GM13976 (cell line): ENCODE measurements around the gene DOK7.
A peak's percentile ranks its signal among the peaks of the same experiment; 100 is the strongest.

ENCODE experiments used
- DNase-seq: peaks from one replicate; pipeline ENCODE4 v3.0.0; 2012; ENCODE audit warnings: low spot score
- CTCF ChIP-seq: IDR thresholded peaks from 2 replicates; pipeline ENCODE4 v1.5.1; 2012; ENCODE audit warnings: borderline replicate concordance, mild to moderate bottlenecking; ENCODE audit not compliant: insufficient read depth; ENCODE audit errors: extremely low read depth, missing control alignments, control extremely low read depth
- in situ Hi-C: fragments of 300-500 bp; cut with MboI; formaldehyde crosslinking; loops from one replicate; pipeline ENCODE4 v1.12.0; 2022; ENCODE audit warnings: low sequenced_read_pairs, mixed read lengths, inconsistent platforms; ENCODE audit not compliant: unreplicated experiment

DOK7 gene

GRCh38 chr4:3478446-3479357, 15.6 kb downstream of the DOK7 start:
- in situ Hi-C loops, result no loop called here
- DNase-seq, result no peak
- TF ChIP-seq CTCF, result no peak

GRCh38 chr4:3479358-3480101, 16.4 kb downstream of the DOK7 start:
- DNase-seq, result no peak
- no peak for TF ChIP-seq CTCF
- in situ Hi-C loops, result no loop called here

DNA sequence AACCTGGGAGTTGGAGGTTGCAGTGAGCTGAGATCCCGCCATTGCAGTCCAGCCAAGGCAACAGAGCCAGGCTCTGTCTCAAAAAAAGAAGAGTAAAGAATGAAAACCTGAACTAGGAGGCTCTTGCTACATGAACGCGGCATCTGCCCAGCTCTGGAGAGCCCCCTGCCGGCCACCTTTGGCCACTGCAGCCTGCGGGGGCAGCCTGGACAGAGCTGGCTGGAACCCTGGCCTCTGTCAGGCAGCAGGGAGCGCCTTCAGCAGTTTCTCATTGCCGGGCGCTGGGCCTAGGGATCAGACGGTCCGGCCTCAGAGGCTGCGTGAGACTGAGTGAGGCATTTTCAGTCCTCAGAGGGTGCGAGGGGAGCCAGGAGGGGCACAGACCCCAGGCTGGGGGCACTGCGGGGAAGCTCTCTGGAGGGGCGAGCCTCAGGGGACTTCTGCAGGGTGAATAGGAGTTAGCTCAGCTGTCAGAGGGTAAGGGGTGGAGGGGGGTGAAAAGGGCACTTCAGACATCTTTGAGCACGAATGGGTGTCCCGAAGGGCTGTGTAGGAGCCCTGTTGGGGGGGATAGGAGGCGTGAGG, 17.5 kb downstream of the DOK7 start:
- DNase-seq, result peak; percentile 91
- in situ Hi-C loops, result no loop called here
- TF ChIP-seq CTCF, result peak; percentile 94

DNA sequence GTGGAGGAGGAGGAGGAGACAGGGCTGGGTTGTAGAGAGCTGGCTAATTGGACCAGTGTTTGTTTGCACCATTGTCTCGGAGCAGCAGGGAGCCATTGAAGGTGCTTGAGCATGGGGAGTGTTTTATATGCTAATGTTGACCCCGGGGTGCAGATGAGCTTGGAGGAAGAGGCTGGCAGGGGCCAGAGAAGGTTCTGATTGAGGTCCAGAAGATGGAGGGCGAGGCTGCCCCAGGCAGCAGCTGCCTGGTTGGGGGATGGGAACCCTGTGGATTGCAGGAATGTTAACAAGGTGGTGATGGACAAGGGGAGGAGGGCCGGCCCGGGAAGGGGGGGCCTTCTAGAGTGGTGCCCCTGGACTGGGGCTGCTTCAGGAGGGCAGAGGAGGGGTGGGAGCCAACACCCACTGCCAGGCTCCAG, 18.0 kb downstream of the DOK7 start:
- DNase-seq, result no peak
- in situ Hi-C loops, result no loop called here
- no peak for TF ChIP-seq CTCF

DNA sequence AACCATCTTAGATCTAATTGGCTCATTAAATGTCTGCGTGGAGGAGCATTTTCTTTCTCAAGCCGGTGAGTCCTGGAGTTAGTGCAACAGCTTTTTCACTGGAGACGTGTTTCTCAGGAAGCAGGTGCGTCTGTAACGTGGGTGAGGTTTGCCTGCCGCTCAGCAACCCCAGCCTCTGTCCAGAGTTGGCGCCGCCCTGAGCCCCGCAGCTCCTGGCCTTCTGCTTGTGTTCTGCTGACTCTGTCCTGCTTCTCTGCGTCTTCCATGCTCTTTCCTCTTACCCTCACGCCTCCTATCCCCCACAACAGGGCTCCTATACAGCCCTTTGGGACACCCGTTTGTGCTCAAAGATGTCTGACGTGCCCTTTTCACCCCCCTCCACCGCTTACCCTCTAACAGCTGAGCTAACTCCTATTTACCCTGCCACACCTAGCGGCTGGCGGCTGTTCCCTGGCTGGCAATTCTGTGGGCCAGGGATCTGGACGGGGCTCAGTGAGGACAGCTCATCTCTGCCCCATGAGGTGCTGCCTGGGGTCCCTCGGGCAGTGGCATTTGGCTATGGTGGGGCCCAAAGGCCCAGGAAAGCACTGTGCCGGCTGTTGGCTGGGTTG, 18.8 kb downstream of the DOK7 start:
- in situ Hi-C loops, result no loop called here
- no peak for DNase-seq
- no peak for TF ChIP-seq CTCF

- no peak for DNase-seq
- in situ Hi-C loops, result no loop called here
Observed at GRCh38 chr4:3482707-3483106, 19.6 kb downstream of the DOK7 start.

More at GRCh38 chr4:3482707-3483106, 19.6 kb downstream of the DOK7 start:
- TF ChIP-seq CTCF, result no peak
